Stimulated activated naive CD4-positive, alpha-beta T cell treated with Interleukin-2 at 50 U/mL for 16 hours (primary cell): ENCODE measurements around the gene LY6G5B.

Source experiments
- DNase-seq: peaks from one replicate; lab custom pipeline; 2025; lab: John Stamatoyannopoulos, UW

Gene LY6G5B

GRCh38 chr6:31669676-31670075 lies at the start of gene LY6G5B:
Gene LY6G5B (plus strand): TSS chr6:31669976. CDS start chr6:31670951, 975 bp downstream.
- no peak for DNase-seq

DNA sequence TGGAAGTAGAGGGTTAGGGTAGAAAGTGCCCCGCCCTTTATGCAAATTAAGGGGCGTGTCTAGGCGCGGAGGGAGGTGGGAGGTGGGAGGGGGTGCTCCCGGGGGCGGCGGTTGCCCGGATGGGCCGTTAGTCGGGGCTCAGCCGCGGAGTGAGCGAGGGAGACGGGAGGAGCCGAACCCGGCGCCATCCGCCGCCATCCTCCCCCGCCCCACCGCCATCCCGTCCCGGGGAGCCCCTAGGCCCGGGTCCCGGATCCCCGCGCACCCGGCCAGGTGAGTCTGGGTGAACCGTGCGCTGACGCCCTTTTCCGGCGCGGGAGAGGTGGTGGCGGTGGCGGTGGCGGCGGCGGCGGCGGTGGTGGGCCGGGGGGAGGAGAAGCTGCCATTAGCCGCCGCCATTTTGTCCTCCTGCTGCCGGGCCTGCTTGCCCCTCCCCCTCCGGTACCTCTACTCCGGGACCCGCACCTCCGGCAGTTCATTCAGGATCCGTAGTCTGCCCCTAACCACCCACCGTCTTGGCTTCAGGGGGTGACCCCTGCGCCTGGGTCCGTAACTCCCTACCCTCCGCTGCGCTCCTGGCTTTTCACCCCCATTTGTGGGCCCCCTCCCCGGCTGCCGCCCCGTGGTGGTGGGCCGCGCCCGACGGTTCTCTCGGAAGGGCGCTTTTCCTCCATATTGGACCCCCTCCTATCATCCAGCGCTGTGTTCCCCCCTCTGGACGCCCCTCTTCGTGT lies 49.0 kb upstream of the LY6G5B start, which contains the start of gene PRRC2A:
Gene PRRC2A (plus strand): TSS at position 130 of the 734 bp plus-strand sequence. CDS start 2,075 bp downstream, outside the sequence.
- DNase-seq = peak; percentile 99

- DNase-seq = no peak
These were observed 48.3 kb upstream of the LY6G5B start for GRCh38 chr6:31621320-31621939.

GRCh38 chr6:31621991-31622390 lies 47.8 kb upstream of the LY6G5B start:
- no peak for DNase-seq

DNA sequence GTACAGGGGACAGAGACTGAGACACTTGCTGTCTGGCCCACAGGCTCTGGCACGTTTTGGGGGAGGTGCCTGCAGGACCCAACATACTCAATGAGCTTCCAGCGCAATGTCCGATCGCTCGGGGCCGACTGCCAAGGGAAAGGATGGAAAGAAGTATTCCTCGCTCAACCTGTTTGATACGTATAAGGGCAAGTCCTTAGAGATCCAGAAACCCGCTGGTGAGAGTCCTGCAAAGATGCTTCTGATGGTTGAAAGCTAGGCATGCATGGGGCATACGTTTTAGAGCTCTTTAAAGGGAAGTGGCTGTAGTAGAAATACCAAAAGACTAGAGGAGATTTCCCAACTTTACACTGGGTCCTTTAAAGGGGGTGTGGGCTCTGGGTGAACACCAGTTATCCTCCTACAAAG lies 47.1 kb upstream of the LY6G5B start:
- DNase-seq = no peak

- no peak for DNase-seq
These were observed 45.7 kb upstream of the LY6G5B start for GRCh38 chr6:31624070-31624469.

DNA sequence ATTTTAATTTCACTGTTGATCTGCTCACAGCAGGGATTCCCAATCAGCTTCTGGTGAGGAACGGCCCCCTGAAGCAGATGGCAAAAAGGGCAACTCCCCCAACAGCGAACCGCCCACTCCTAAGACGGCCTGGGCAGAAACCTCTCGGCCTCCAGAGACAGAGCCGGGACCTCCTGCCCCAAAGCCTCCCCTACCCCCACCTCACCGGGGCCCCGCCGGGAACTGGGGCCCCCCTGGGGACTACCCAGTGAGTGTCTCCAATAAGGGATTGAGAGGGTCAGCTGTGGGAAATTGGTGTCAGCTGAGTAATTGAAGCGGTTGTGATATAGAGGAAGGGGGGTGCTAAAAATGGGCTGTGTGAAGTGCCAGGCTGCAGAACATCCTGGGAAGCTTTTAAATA lies 42.8 kb upstream of the LY6G5B start:
- DNase-seq = no peak

DNA sequence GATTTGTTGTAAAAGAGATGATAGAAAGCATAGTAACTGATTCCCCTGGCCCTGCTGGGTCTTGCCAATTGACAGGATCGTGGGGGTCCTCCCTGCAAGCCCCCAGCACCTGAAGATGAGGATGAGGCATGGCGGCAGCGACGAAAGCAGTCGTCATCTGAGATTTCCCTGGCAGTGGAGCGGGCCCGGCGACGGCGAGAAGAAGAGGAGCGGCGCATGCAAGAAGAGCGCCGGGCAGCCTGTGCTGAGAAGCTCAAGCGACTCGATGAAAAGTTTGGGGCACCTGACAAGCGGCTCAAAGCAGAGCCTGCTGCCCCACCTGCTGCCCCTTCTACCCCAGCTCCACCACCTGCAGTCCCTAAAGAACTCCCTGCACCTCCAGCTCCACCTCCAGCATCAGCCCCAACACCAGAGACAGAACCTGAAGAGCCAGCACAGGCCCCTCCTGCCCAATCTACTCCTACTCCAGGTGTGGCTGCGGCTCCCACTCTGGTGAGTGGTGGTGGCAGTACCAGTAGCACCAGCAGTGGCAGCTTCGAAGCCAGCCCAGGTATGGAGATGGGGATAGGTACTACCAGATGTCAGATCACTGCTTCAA lies 42.0 kb upstream of the LY6G5B start:
- DNase-seq = no peak

- no peak for DNase-seq
These were observed 40.8 kb upstream of the LY6G5B start for GRCh38 chr6:31629014-31629413.

DNA sequence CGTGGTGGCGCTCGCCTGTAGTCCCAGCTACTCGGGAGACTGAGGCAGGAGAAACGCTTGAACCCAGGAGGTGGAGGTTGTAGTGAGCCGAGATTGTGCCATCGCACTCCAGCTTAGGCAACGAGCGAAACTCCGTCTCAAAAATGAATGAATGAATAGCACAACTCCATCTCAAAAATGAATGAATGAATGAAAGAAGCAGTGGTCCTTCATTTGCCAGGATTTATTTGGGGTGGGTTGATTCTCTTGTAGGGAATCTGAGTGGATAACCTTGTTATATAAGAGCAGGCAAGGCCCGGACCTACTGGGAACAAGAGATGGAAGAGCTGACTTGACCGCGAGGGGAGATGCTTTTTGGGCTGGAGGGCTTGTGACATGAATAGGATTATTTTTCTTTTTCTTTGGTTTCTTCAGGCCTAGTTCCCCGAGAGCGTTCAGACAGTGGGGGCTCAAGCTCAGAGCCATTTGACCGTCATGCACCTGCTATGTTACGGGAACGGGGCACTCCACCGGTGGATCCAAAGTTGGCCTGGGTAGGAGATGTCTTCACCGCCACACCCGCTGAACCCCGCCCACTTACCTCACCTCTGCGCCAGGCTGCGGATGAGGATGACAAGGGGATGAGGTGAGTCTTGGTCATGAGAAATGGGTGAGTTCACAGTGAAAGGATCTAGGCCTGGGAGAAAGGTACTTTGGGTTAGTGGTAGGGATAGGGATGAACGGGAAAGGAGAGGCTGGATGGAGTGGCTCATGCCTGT lies 39.4 kb upstream of the LY6G5B start:
- DNase-seq = no peak

GRCh38 chr6:31631209-31631608 lies 38.6 kb upstream of the LY6G5B start:
- no peak for DNase-seq

DNA sequence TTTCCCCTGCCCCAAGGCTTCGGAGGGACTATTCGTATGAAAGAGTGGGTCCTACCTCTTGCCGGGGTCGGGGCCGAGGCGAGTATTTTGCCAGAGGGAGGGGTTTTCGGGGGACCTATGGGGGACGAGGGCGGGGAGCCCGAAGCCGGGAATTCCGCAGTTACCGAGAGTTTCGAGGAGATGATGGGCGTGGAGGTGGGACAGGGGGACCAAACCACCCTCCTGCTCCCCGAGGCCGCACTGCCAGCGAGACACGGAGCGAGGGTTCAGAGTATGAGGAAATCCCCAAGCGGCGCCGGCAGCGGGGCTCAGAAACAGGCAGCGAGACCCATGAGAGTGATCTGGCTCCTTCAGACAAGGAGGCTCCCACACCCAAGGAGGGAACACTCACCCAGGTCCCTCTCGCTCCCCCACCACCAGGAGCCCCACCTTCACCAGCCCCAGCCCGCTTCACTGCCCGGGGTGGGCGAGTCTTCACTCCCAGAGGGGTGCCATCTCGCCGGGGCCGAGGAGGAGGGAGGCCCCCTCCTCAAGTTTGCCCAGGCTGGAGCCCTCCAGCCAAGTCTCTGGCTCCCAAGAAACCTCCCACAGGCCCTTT lies 38.0 kb upstream of the LY6G5B start:
- DNase-seq = no peak

DNA sequence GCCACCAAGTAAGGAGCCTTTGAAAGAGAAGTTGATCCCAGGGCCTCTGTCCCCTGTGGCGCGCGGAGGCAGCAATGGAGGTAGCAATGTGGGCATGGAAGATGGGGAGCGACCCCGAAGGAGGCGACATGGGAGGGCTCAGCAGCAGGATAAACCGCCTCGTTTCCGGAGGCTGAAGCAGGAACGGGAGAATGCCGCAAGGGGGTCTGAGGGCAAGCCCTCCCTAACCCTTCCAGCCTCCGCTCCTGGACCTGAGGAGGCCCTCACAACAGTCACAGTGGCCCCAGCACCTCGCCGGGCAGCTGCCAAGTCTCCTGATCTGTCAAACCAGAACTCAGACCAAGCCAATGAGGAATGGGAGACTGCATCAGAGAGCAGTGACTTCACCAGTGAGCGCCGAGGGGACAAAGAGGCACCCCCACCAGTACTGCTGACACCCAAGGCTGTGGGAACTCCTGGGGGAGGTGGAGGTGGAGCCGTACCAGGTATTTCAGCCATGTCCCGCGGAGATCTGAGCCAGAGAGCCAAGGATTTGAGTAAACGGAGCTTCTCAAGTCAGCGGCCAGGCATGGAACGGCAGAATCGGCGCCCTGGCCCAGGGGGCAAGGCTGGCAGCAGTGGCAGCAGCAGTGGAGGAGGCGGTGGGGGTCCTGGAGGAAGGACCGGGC lies 37.4 kb upstream of the LY6G5B start:
- DNase-seq = no peak

DNA sequence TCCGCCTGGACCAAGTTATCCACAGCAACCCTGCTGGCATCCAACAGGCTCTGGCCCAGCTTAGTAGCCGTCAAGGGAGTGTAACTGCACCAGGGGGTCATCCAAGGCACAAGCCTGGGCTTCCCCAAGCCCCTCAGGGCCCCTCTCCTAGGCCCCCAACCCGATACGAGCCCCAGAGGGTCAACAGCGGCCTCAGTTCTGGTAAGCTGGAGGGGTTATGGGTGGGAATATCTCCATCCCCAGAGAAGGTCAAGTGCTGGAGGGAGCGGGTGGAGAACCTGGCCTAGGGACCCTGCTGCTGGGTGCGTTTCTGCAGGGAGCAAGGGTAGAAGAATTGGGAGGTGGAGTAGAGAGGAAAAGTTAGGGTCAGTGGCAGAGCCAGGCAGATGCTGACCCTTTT lies 36.3 kb upstream of the LY6G5B start:
- DNase-seq = no peak

GRCh38 chr6:31634131-31634530 lies 35.6 kb upstream of the LY6G5B start:
- no peak for DNase-seq

- no peak for DNase-seq
These were observed 34.7 kb upstream of the LY6G5B start for GRCh38 chr6:31634969-31635575.

DNA sequence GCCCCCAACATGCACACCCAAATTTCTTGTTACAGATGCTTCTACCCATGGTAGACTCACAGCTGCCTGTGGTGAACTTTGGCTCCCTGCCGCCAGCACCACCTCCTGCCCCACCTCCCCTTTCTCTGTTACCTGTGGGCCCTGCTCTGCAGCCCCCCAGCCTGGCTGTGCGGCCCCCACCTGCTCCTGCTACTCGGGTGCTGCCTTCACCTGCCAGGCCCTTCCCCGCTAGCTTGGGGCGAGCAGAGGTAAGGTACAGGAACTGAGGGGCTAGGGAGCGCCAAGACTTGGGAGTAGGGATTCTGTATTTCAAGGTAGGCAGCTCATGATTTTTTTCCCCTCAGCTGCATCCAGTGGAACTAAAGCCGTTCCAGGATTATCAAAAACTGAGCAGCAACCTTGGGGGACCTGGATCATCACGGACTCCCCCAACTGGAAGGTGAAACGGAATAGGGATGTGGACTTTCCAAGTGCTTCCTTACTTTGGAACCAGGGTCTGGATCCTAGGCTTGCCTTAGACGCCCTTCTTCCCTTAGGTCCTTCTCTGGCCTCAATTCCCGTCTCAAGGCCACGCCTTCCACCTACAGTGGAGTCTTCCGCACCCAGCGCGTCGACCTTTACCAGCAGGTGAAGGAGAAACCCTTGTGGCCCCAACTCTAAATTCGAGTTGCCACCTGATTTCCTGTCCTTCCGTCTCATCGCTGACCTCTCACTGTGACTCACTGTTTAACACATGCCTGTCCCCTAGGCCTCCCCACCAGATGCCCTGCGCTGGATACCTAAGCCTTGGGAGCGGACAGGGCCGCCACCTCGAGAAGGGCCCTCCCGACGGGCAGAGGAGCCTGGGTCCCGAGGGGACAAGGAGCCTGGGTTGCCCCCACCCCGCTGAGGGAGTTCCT lies 32.8 kb upstream of the LY6G5B start:
- no peak for DNase-seq

- no peak for DNase-seq
These were observed 30.7 kb upstream of the LY6G5B start for GRCh38 chr6:31639043-31639442.

DNA sequence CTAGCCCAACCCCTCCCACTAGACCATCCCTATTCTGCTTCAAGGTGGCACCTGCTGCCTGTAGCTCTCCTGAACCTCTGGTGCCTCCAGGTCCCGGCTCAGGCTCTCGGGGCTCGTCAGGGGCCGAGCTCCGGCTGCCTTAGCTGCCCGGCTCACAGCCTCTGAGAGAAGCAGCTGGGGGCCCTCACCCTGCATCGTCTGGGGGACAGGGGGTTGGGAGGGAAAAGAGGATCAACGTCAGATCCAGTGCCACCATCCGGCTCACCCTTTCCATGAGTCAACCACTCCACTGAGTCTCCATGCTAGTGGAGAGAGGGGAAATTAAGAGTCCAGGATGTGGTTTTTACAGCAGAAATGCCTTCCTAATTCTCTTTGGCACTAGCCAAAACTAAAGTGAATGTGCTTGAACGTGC lies 30.3 kb upstream of the LY6G5B start:
- DNase-seq = no peak

GRCh38 chr6:31640612-31641011 lies 29.2 kb upstream of the LY6G5B start:
- DNase-seq = no peak
